Liver (tissue), 9 donors: Measurements from ENCODE around the gene EEF1A1. TPM values are rescaled to one million over a fixed set of nuclear protein-coding genes. Genes with fewer than 3 reads are reported as not detected.

ENCODE experiments used
- DNase-seq: peaks from one replicate; pipeline ENCODE4 v3.0.0-alpha.2; 2017; ENCODE audit warnings: low spot score
- H3K27ac ChIP-seq, 2 donors: one replicate each; pipeline ENCODE4 v1.7.0; 2013; ENCODE audit warnings: inconsistent platforms in 2 of 2, low read length in 2 of 2, control low read depth in 1 of 2, low read depth in 1 of 2, mild to moderate bottlenecking in 1 of 2
- H3K27me3 ChIP-seq, 4 donors: one replicate each; pipeline versions ENCODE4 v1.6.1 to v1.7.0; 2013; ENCODE audit warnings: low read length in 3 of 4, inconsistent platforms in 1 of 4, mild to moderate bottlenecking in 1 of 4, moderate library complexity in 1 of 4; ENCODE audit not compliant: control insufficient read depth in 4 of 4, insufficient read depth in 4 of 4
- H3K36me3 ChIP-seq, 4 donors: one replicate each; pipeline versions ENCODE4 v1.6.1 to v1.7.0; 2013; ENCODE audit warnings: low read length in 3 of 4, mild to moderate bottlenecking in 3 of 4, low read depth in 1 of 4, moderate library complexity in 1 of 4; ENCODE audit not compliant: control insufficient read depth in 4 of 4, insufficient read depth in 3 of 4
- H3K4me1 ChIP-seq, 4 donors: one replicate each; pipeline versions ENCODE4 v1.6.1 to v1.7.0; 2013; ENCODE audit warnings: low read length in 3 of 4, mild to moderate bottlenecking in 3 of 4, moderate library complexity in 1 of 4; ENCODE audit not compliant: control insufficient read depth in 4 of 4, insufficient read depth in 4 of 4
- H3K4me3 ChIP-seq, 3 donors: one replicate each; pipeline versions ENCODE4 v1.6.1 to v1.7.0; 2013; ENCODE audit warnings: low read length in 3 of 3, control low read depth in 1 of 3, low read depth in 1 of 3, mild to moderate bottlenecking in 1 of 3
- H3K9ac ChIP-seq, 2 donors: one replicate each; pipeline ENCODE4 v1.7.0; 2013; ENCODE audit warnings: low read length in 2 of 2, mild to moderate bottlenecking in 2 of 2, moderate library complexity in 2 of 2, control low read depth in 1 of 2, low read depth in 1 of 2
- H3K9me3 ChIP-seq, 4 donors: one replicate each; pipeline versions ENCODE4 v1.6.1 to v1.7.0; 2013; ENCODE audit warnings: low read length in 3 of 4; ENCODE audit not compliant: control insufficient read depth in 4 of 4
- EGR1 ChIP-seq, 2 donors: IDR thresholded peaks; 2 replicates each; pipeline ENCODE4 v1.6.1; 2016 to 2018; ENCODE audit warnings: antibody characterized with exemption in 2 of 2, low read depth in 2 of 2
- FOXA2 ChIP-seq: IDR thresholded peaks from 2 replicates; pipeline ENCODE4 v1.6.1; 2016; ENCODE audit warnings: antibody characterized with exemption
- GABPA ChIP-seq, 2 donors: IDR thresholded peaks in 1 of 2; conservative IDR thresholded peaks in 1 of 2; 2 replicates each; pipeline ENCODE4 v1.6.1; 2016; ENCODE audit warnings: antibody characterized with exemption in 2 of 2, mild to moderate bottlenecking in 1 of 2, moderate library complexity in 1 of 2
- HNF4G ChIP-seq: IDR thresholded peaks from 2 replicates; pipeline ENCODE4 v1.6.1; 2016; ENCODE audit warnings: antibody characterized with exemption
- JUND ChIP-seq, 2 donors: IDR thresholded peaks; 2 replicates each; pipeline ENCODE4 v1.6.1; 2016; ENCODE audit warnings: antibody characterized with exemption in 2 of 2
- NR2F2 ChIP-seq: IDR thresholded peaks from 2 replicates; pipeline ENCODE4 v1.6.1; 2016; ENCODE audit warnings: antibody characterized with exemption
- RAD21 ChIP-seq, 2 donors: IDR thresholded peaks; 2 replicates each; pipeline ENCODE4 v1.6.1; 2016; ENCODE audit warnings: antibody characterized with exemption in 2 of 2, mild to moderate bottlenecking in 2 of 2
- SP1 ChIP-seq: IDR thresholded peaks from 2 replicates; pipeline ENCODE4 v1.6.1; 2018; ENCODE audit warnings: antibody characterized with exemption, mild to moderate bottlenecking
- TAF1 ChIP-seq: conservative IDR thresholded peaks from 2 replicates; pipeline ENCODE4 v1.6.1; 2016; ENCODE audit warnings: antibody characterized with exemption, mild to moderate bottlenecking
- YY1 ChIP-seq: IDR thresholded peaks from 2 replicates; pipeline ENCODE4 v1.6.1; 2016; ENCODE audit warnings: antibody characterized with exemption, mild to moderate bottlenecking
- WGBS: extraction: QIAGEN DNeasy Blood & Tissue Kit; methylation state at CpG from one replicate; pipeline ENCODE4 v1.1.7; 2013; 5-methylcytosine and 5-hydroxymethylcytosine counted together
- polyA plus RNA-seq, 2 donors: library from polyadenylated mRNA; stranded (reverse) in 1 of 2; unstranded in 1 of 2; fragments of 200-250 nt in 1 of 2; fragments of >200 nt in 1 of 2; fragmentation: Nextera tagmentation in 1 of 2; extraction: Ambion mirVana in 1 of 2; gene quantifications; one replicate each; pipeline versions ENCODE4 v1.2.1 to v1.2.3, GENCODE V29; 2013 to 2015
- total RNA-seq, 2 donors: library from RNA; depleted of rRNA; stranded (reverse); fragments of >200 nt; gene quantifications; one replicate each; pipeline ENCODE4 v1.2.3, GENCODE V29; 2014
- TF ChIP-seq, protein P1 (sequence below): IDR thresholded peaks from 2 replicates; pipeline ENCODE4 v1.6.1; 2016; ENCODE audit warnings: antibody characterized with exemption
- TF ChIP-seq, protein P2 (sequence below): fragments of 150-350 bp; IDR thresholded peaks from 2 replicates; pipeline ENCODE4 v1.5.1; 2017; ENCODE audit warnings: improper control_type of control experiment, low read depth, low read length; ENCODE audit not compliant: missing input control
- TF ChIP-seq, protein P3 (sequence below): IDR thresholded peaks from 2 replicates; pipeline ENCODE4 v1.6.1; 2016; ENCODE audit warnings: antibody characterized with exemption, mild to moderate bottlenecking
- TF ChIP-seq, protein P4 (sequence below): IDR thresholded peaks from 2 replicates; pipeline ENCODE4 v1.6.1; 2016; ENCODE audit warnings: antibody characterized with exemption
- TF ChIP-seq, protein P5 (sequence below): IDR thresholded peaks from 2 replicates; pipeline ENCODE4 v1.6.1; 2016; ENCODE audit warnings: antibody characterized with exemption
- donor health status: healthy.
- donor health status: healthy.
- donor health status: healthy.
- donor health status: healthy.
- donor health status: healthy.

EEF1A1 gene
- total and polyA plus RNA-seq, 4 donors: 1,383 to 7,379 (median 3,535) TPM

DNA sequence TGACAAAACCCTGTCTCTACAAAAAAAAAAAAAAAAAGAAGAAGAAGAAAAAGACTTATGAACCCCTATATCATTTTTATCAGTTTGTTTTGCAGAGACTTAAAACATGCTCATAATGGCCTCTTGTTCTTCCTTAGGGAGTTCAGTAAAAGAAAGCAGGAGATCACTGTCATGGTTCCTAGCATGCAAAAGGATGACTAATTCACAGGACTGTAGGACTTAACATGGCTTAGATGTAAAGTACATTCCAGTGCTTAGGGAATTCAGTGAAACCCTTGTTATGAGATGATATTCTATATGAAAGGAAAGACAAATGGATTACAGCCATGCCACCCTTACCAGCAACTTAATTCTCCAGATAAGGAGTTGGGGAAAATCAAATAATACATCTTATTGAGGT, 29.5 kb downstream of the EEF1A1 start:
- Histone ChIP-seq H3K36me3 (peaks cover 19 to 53% (median 43%) of the 10 kb centered on the region in 4 donors), H3K4me1 (peaks cover 0 to 4% (median 0%) of the 10 kb centered on the region in 4 donors)

DNA sequence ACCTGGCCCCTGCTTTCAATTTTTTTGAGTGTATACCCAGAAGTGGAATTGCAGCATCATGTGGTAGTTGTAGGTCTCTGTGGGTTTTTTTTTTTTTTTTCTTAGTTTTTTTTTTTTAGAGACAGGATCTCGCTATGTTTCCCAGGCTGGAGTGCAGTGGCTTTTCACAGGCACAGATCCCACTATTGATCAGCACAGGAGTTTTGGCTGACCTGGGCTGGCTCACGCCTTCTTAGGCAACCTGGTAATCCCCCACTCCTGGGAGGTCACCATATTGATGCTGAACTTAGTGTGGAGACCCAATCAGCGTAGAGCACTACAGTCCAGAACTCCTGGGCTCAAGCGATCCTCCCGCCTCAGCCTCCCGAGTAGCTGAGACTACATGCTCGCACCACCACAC, 33.4 kb downstream of the EEF1A1 start:
- no peak for DNase-seq
- Histone ChIP-seq H3K27me3 (no peaks in the 10 kb centered on the region), H3K27ac (no peak overlapping the region), H3K9ac (no peak overlapping the region), H3K4me3 (no peak overlapping the region), H3K9me3 (no peaks in the 10 kb centered on the region), H3K36me3 (peaks cover 17 to 59% (median 51%) of the 10 kb centered on the region in 4 donors), H3K4me1 (peaks cover 0 to 4% (median 0%) of the 10 kb centered on the region in 4 donors)
- 68% methylated on average over 7 of the region's 7 CpGs for WGBS
- no peak for TF ChIP-seq YY1
- no peak for TF ChIP-seq JUND (IDR thresholded peaks at IDR 0.05)
- no peak for TF ChIP-seq FOXA2
- no peak for TF ChIP-seq RAD21 (IDR thresholded peaks at IDR 0.05)
- TF ChIP-seq, protein P1, sequence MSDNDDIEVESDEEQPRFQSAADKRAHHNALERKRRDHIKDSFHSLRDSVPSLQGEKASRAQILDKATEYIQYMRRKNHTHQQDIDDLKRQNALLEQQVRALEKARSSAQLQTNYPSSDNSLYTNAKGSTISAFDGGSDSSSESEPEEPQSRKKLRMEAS: no peak
- TF ChIP-seq, protein P2, sequence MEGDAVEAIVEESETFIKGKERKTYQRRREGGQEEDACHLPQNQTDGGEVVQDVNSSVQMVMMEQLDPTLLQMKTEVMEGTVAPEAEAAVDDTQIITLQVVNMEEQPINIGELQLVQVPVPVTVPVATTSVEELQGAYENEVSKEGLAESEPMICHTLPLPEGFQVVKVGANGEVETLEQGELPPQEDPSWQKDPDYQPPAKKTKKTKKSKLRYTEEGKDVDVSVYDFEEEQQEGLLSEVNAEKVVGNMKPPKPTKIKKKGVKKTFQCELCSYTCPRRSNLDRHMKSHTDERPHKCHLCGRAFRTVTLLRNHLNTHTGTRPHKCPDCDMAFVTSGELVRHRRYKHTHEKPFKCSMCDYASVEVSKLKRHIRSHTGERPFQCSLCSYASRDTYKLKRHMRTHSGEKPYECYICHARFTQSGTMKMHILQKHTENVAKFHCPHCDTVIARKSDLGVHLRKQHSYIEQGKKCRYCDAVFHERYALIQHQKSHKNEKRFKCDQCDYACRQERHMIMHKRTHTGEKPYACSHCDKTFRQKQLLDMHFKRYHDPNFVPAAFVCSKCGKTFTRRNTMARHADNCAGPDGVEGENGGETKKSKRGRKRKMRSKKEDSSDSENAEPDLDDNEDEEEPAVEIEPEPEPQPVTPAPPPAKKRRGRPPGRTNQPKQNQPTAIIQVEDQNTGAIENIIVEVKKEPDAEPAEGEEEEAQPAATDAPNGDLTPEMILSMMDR: no peak
- TF ChIP-seq, protein P3, sequence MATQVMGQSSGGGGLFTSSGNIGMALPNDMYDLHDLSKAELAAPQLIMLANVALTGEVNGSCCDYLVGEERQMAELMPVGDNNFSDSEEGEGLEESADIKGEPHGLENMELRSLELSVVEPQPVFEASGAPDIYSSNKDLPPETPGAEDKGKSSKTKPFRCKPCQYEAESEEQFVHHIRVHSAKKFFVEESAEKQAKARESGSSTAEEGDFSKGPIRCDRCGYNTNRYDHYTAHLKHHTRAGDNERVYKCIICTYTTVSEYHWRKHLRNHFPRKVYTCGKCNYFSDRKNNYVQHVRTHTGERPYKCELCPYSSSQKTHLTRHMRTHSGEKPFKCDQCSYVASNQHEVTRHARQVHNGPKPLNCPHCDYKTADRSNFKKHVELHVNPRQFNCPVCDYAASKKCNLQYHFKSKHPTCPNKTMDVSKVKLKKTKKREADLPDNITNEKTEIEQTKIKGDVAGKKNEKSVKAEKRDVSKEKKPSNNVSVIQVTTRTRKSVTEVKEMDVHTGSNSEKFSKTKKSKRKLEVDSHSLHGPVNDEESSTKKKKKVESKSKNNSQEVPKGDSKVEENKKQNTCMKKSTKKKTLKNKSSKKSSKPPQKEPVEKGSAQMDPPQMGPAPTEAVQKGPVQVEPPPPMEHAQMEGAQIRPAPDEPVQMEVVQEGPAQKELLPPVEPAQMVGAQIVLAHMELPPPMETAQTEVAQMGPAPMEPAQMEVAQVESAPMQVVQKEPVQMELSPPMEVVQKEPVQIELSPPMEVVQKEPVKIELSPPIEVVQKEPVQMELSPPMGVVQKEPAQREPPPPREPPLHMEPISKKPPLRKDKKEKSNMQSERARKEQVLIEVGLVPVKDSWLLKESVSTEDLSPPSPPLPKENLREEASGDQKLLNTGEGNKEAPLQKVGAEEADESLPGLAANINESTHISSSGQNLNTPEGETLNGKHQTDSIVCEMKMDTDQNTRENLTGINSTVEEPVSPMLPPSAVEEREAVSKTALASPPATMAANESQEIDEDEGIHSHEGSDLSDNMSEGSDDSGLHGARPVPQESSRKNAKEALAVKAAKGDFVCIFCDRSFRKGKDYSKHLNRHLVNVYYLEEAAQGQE: no peak
- TF ChIP-seq, protein P4, sequence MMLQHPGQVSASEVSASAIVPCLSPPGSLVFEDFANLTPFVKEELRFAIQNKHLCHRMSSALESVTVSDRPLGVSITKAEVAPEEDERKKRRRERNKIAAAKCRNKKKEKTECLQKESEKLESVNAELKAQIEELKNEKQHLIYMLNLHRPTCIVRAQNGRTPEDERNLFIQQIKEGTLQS: no peak
- no peak for TF ChIP-seq NR2F2
- TF ChIP-seq, protein P5, sequence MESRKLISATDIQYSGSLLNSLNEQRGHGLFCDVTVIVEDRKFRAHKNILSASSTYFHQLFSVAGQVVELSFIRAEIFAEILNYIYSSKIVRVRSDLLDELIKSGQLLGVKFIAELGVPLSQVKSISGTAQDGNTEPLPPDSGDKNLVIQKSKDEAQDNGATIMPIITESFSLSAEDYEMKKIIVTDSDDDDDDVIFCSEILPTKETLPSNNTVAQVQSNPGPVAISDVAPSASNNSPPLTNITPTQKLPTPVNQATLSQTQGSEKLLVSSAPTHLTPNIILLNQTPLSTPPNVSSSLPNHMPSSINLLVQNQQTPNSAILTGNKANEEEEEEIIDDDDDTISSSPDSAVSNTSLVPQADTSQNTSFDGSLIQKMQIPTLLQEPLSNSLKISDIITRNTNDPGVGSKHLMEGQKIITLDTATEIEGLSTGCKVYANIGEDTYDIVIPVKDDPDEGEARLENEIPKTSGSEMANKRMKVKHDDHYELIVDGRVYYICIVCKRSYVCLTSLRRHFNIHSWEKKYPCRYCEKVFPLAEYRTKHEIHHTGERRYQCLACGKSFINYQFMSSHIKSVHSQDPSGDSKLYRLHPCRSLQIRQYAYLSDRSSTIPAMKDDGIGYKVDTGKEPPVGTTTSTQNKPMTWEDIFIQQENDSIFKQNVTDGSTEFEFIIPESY: no peak

More for the DNA sequence above, 29.5 kb downstream of the EEF1A1 start:
- DNase-seq: no peak
- no peak overlapping the region for H3K27ac ChIP-seq
- no peak overlapping the region for H3K9ac ChIP-seq
- TF ChIP-seq TAF1 (no peak), HNF4G (no peak), JUND (IDR thresholded peaks at IDR 0.05) (no peak), SP1 (no peak), FOXA2 (no peak), GABPA (IDR thresholded peaks at IDR 0.05 in 1 of 2, conservative IDR thresholded peaks at IDR 0.05 in 1 of 2) (no peak), YY1 (no peak), NR2F2 (no peak), RAD21 (IDR thresholded peaks at IDR 0.05) (no peak), EGR1 (IDR thresholded peaks at IDR 0.05; ENCODE audit: low read depth in 2 of 2) (no peak)
- TF ChIP-seq, protein P3: no peak
- TF ChIP-seq, protein P5: no peak
- H3K9me3 ChIP-seq: no peaks in the 10 kb centered on the region
- H3K4me3 ChIP-seq: no peak overlapping the region
- H3K27me3 ChIP-seq: no peaks in the 10 kb centered on the region
